NCI-H2107 (cell line): ENCODE data around the gene SGK1.
"Not testable (repeated sequence)": the region's sequence is repeated elsewhere in the genome, so short reads cannot be mapped to it uniquely, and the experiment has no call there.

Source experiments
- DNase-seq: peaks from one replicate; lab custom pipeline; 2025; lab: John Stamatoyannopoulos, UW

SGK1 gene

GRCh38 chr6:134223796-134224420 is 94.0 kb downstream of the SGK1 start:
- no peak for DNase-seq

GRCh38 chr6:134221250-134221649 is 96.7 kb downstream of the SGK1 start:
- DNase-seq, result no peak

GRCh38 chr6:134217798-134218140 is 100.1 kb downstream of the SGK1 start:
- no peak for DNase-seq

- no peak for DNase-seq
Measured at GRCh38 chr6:134217105-134217797, 100.7 kb downstream of the SGK1 start.

- no peak for DNase-seq
Measured at GRCh38 chr6:134216301-134217010, 101.5 kb downstream of the SGK1 start.

GRCh38 chr6:134213410-134213809 is 104.5 kb downstream of the SGK1 start:
- DNase-seq, result not testable (repeated sequence)

GRCh38 chr6:134211297-134211696 is 106.6 kb downstream of the SGK1 start:
- no peak for DNase-seq

- no peak for DNase-seq
Measured at GRCh38 chr6:134207421-134207820, 110.5 kb downstream of the SGK1 start.

- no peak for DNase-seq
Measured at GRCh38 chr6:134205366-134205765, 112.5 kb downstream of the SGK1 start.

GRCh38 chr6:134204759-134205158 is 113.2 kb downstream of the SGK1 start:
- not testable (repeated sequence) for DNase-seq

GRCh38 chr6:134204031-134204430 is 113.9 kb downstream of the SGK1 start:
- DNase-seq, result no peak

GRCh38 chr6:134201716-134202115 is 116.2 kb downstream of the SGK1 start:
- DNase-seq, result no peak

GRCh38 chr6:134199848-134200606 is 117.9 kb downstream of the SGK1 start:
- no peak for DNase-seq

GRCh38 chr6:134198093-134198492 is 119.8 kb downstream of the SGK1 start:
- no peak for DNase-seq

- DNase-seq, result not testable (repeated sequence)
Measured at GRCh38 chr6:134197685-134198084, 120.2 kb downstream of the SGK1 start.

GRCh38 chr6:134196568-134197193 is 121.2 kb downstream of the SGK1 start:
- no peak for DNase-seq

- DNase-seq, result no peak
Measured at GRCh38 chr6:134195985-134196384, 121.9 kb downstream of the SGK1 start.

- DNase-seq, result no peak
Measured at GRCh38 chr6:134195164-134195906, 122.6 kb downstream of the SGK1 start.

- DNase-seq, result no peak
Measured at GRCh38 chr6:134193536-134194498, 124.1 kb downstream of the SGK1 start.

- DNase-seq, result not testable (repeated sequence)
Measured at GRCh38 chr6:134192609-134193008, 125.3 kb downstream of the SGK1 start.
